ENCODE measurements around the gene NOXA1. TPM values are rescaled to one million over a fixed set of nuclear protein-coding genes. Genes with fewer than 3 reads are reported as not detected.

The NOXA1 gene
- total RNA-seq, 4 donors from 2014 or later: 19.7 to 53.9 (median 40.8) TPM

GRCh38 chr9:137395666-137396010 lies 27.6 kb upstream of the NOXA1 start:
- TF ChIP-seq POLR2AphosphoS5 (IDR thresholded peaks at IDR 0.05) (no peak), CTCF (IDR thresholded peaks at IDR 0.05) (no peak), EP300 (IDR thresholded peaks at IDR 0.05; ENCODE audit: low read depth) (no peak)
- WGBS, 2 donors (ENCODE audit: low coverage in 1 of 2): 86% methylated on average over 10 of the region's 11 CpGs; no CpG with 5 or more reads in 1 of the 2 donors
- H3K4me3 ChIP-seq: no peak overlapping the region
- H3K27ac ChIP-seq: no peak overlapping the region
- intact Hi-C loops (cut with DNase I; ENCODE audit: low total_unique reads) (no loop called here), in situ Hi-C loops (cut with MboI; ENCODE audit: low pct_ligation_motif_present in 1 of 4, low pct_unique_long_range_greater_than_20kb in 1 of 4, low sequenced_read_pairs in 3 of 4) (no loop called here)
- no peak for DNase-seq
- no peaks in the 10 kb centered on the region for H3K36me3 ChIP-seq
- H3K4me1 ChIP-seq: peaks cover 8 to 24% (median 12%) of the 10 kb centered on the region in 4 donors
- H3K27me3 ChIP-seq: no peaks in the 10 kb centered on the region
- no peaks in the 10 kb centered on the region for H3K9me3 ChIP-seq

- DNase-seq: no peak
- H3K9me3 ChIP-seq: no peaks in the 10 kb centered on the region
- H3K27me3 ChIP-seq: no peaks in the 10 kb centered on the region
- WGBS, 2 donors (ENCODE audit: low coverage in 1 of 2): 73 to 87% methylated on average over 3 to 15 of the region's 15 CpGs
- H3K4me1 ChIP-seq: peaks cover 4 to 21% (median 9%) of the 10 kb centered on the region in 4 donors
- in situ Hi-C loops (cut with MboI; ENCODE audit: low pct_ligation_motif_present in 1 of 4, low pct_unique_long_range_greater_than_20kb in 1 of 4, low sequenced_read_pairs in 3 of 4) (no loop called here), intact Hi-C loops (cut with DNase I; ENCODE audit: low total_unique reads) (no loop called here)
- H3K27ac ChIP-seq: no peak overlapping the region
- H3K36me3 ChIP-seq: no peaks in the 10 kb centered on the region
- no peak for TF ChIP-seq POLR2AphosphoS5 (IDR thresholded peaks at IDR 0.05)
- no peak overlapping the region for H3K4me3 ChIP-seq
Measured at GRCh38 chr9:137396227-137396626, 27.0 kb upstream of the NOXA1 start.

GRCh38 chr9:137396634-137397367 lies 26.4 kb upstream of the NOXA1 start:
- intact Hi-C loops (cut with DNase I; ENCODE audit: low total_unique reads) (no loop called here), in situ Hi-C loops (cut with MboI; ENCODE audit: low pct_ligation_motif_present in 1 of 4, low pct_unique_long_range_greater_than_20kb in 1 of 4, low sequenced_read_pairs in 3 of 4) (no loop called here)
- Histone ChIP-seq H3K27me3 (no peaks in the 10 kb centered on the region), H3K27ac (no peak overlapping the region), H3K4me1 (peaks cover 4 to 17% (median 7%) of the 10 kb centered on the region in 4 donors), H3K4me3 (no peak overlapping the region), H3K9me3 (no peaks in the 10 kb centered on the region), H3K36me3 (no peaks in the 10 kb centered on the region)
- TF ChIP-seq POLR2AphosphoS5 (IDR thresholded peaks at IDR 0.05): no peak
- TF ChIP-seq EP300 (IDR thresholded peaks at IDR 0.05; ENCODE audit: low read depth): no peak
- no peak for TF ChIP-seq POLR2A (IDR thresholded peaks at IDR 0.05)
- TF ChIP-seq CTCF (IDR thresholded peaks at IDR 0.05): no peak
- WGBS, 2 donors (ENCODE audit: low coverage in 1 of 2): 80 to 95% methylated on average over 4 to 26 of the region's 26 CpGs
- no peak for DNase-seq

GRCh38 chr9:137397675-137398423 lies 25.3 kb upstream of the NOXA1 start:
- Histone ChIP-seq H3K27me3 (no peaks in the 10 kb centered on the region), H3K4me1 (peaks cover 3 to 15% (median 7%) of the 10 kb centered on the region in 4 donors), H3K27ac (no peak overlapping the region), H3K9me3 (no peaks in the 10 kb centered on the region), H3K36me3 (no peaks in the 10 kb centered on the region), H3K4me3 (no peak overlapping the region)
- in situ Hi-C loops (cut with MboI; ENCODE audit: low pct_ligation_motif_present in 1 of 4, low pct_unique_long_range_greater_than_20kb in 1 of 4, low sequenced_read_pairs in 3 of 4): no loop called here
- 87 to 94% methylated on average over 10 to 20 of the region's 20 CpGs for WGBS, 2 donors (ENCODE audit: low coverage in 1 of 2)
- DNase-seq: no peak
- intact Hi-C loops (cut with DNase I; ENCODE audit: low total_unique reads): no loop called here
- TF ChIP-seq POLR2AphosphoS5 (IDR thresholded peaks at IDR 0.05): no peak
- TF ChIP-seq POLR2A (IDR thresholded peaks at IDR 0.05): no peak
- TF ChIP-seq EP300 (IDR thresholded peaks at IDR 0.05; ENCODE audit: low read depth): no peak
- no peak for TF ChIP-seq CTCF (IDR thresholded peaks at IDR 0.05)

Measured in transverse colon (tissue), 4 donors.